ENCODE measurements around the gene TMEM163.

- TF ChIP-seq CTCF (IDR thresholded peaks at IDR 0.05) (no peak), POLR2A (IDR thresholded peaks at IDR 0.05) (no peak)
These were observed 116.1 kb downstream of the TMEM163 start for GRCh38 chr2:134602666-134603065.
